Tibial nerve (tissue), 4 donors: Measurements from ENCODE around the gene PAK1IP1. TPM values are rescaled to one million over a fixed set of nuclear protein-coding genes. Genes with fewer than 3 reads are reported as not detected.
"Not testable (repeated sequence)": the region's sequence is repeated elsewhere in the genome, so short reads cannot be mapped to it uniquely, and the experiment has no call there.

Source experiments
- DNase-seq, 2 donors: peaks; one replicate each; pipeline ENCODE4 v3.0.0-alpha.2; 2019; ENCODE audit warnings: low spot score in 2 of 2
- H3K27ac ChIP-seq, 4 donors: fragments of 200-600 bp; sonication (generic) in 3 of 4; one replicate each; pipeline ENCODE4 v1.5.1; 2017 to 2019; ENCODE audit warnings: mild to moderate bottlenecking in 1 of 4
- H3K27me3 ChIP-seq, 2 donors: fragments of 200-600 bp; sonication (generic) in 1 of 2; one replicate each; pipeline versions ENCODE4 v1.5.1 to v1.6.0; 2017 to 2019
- H3K36me3 ChIP-seq, 3 donors: fragments of 200-600 bp; sonication (generic); one replicate each; pipeline ENCODE4 v1.5.1; 2018 to 2019
- H3K4me1 ChIP-seq, 4 donors: fragments of 200-600 bp; sonication (generic) in 3 of 4; one replicate each; pipeline ENCODE4 v1.5.1; 2017 to 2019
- H3K4me3 ChIP-seq, 4 donors: fragments of 200-600 bp; sonication (generic) in 3 of 4; one replicate each; pipeline ENCODE4 v1.5.1; 2017 to 2019; ENCODE audit warnings: mild to moderate bottlenecking in 1 of 4, moderate library complexity in 1 of 4
- H3K9me3 ChIP-seq, 4 donors: fragments of 200-600 bp; sonication (generic) in 3 of 4; one replicate each; pipeline ENCODE4 v1.5.1; 2017 to 2019
- CTCF ChIP-seq, 5 experiments: fragments of 200-600 bp in 3 of 5; fragments of 450-650 bp in 2 of 5; sonication (generic) in 3 of 5; IDR thresholded peaks; one replicate each; pipeline ENCODE4 v1.5.1; 2016 to 2019; ENCODE audit warnings: antibody characterized with exemption in 5 of 5, mild to moderate bottlenecking in 3 of 5, moderate library complexity in 2 of 5
- POLR2A ChIP-seq, 2 donors: fragments of 450-650 bp; IDR thresholded peaks; one replicate each; pipeline ENCODE4 v1.6.1; 2017; ENCODE audit warnings: antibody characterized with exemption in 2 of 2, mild to moderate bottlenecking in 2 of 2, moderate library complexity in 2 of 2
- WGBS, 2 donors: methylation state at CpG; one replicate each; pipeline ENCODE4 v1.1.5; 2018; 5-methylcytosine and 5-hydroxymethylcytosine counted together
- small RNA-seq: library from RNA; depleted of rRNA; stranded (forward); fragments of <200 nt; gene quantifications from one replicate; pipeline ENCODE3, GENCODE V24; 2016
- total RNA-seq, 4 donors: library from RNA; depleted of rRNA; stranded (reverse); fragments of >200 nt; gene quantifications; one replicate each; pipeline ENCODE4 v1.1.0, GENCODE V29; 2016

The PAK1IP1 gene
- total RNA-seq, 4 donors from 2014 or later: 6.5 to 21.0 (median 10.3) TPM

- Histone ChIP-seq H3K4me1 (peaks cover 9 to 36% (median 24%) of the 10 kb centered on the region in 4 donors), H3K27me3 (no peaks in the 10 kb centered on the region), H3K4me3 (no peak overlapping the region), H3K36me3 (peaks cover 0 to 49% (median 7%) of the 10 kb centered on the region in 3 donors), H3K9me3 (no peaks in the 10 kb centered on the region), H3K27ac (no peak overlapping the region)
- no peak for DNase-seq
- WGBS, 2 donors: 67 to 68% methylated on average over 2 of the region's 2 CpGs
- no peak for TF ChIP-seq POLR2A (IDR thresholded peaks at IDR 0.05)
- TF ChIP-seq CTCF (IDR thresholded peaks at IDR 0.05): no peak
Observed at GRCh38 chr6:10749734-10750133, 55.0 kb downstream of the PAK1IP1 start.

GRCh38 chr6:10750568-10750967, 55.8 kb downstream of the PAK1IP1 start:
- not testable (repeated sequence) for H3K9me3 ChIP-seq, H3K27ac ChIP-seq, H3K4me3 ChIP-seq, H3K27me3 ChIP-seq, DNase-seq
- 86 to 89% methylated on average over 6 of the region's 6 CpGs for WGBS, 2 donors
- Histone ChIP-seq H3K36me3 (peaks cover 0 to 52% (median 7%) of the 10 kb centered on the region in 3 donors), H3K4me1 (peaks cover 9 to 36% (median 24%) of the 10 kb centered on the region in 4 donors)

GRCh38 chr6:10751757-10752156, 57.0 kb downstream of the PAK1IP1 start:
- 66 to 82% methylated on average over 5 of the region's 5 CpGs for WGBS, 2 donors
- DNase-seq, H3K4me3 ChIP-seq, H3K9me3 ChIP-seq, H3K27me3 ChIP-seq, H3K27ac ChIP-seq: not testable (repeated sequence)
- Histone ChIP-seq H3K36me3 (peaks cover 0 to 61% (median 7%) of the 10 kb centered on the region in 3 donors), H3K4me1 (peaks cover 9 to 32% (median 24%) of the 10 kb centered on the region in 4 donors)

GRCh38 chr6:10756085-10756484, 61.3 kb downstream of the PAK1IP1 start:
- DNase-seq: no peak
- WGBS, 2 donors: 94% methylated on average over 1 of the region's 1 CpG
- Histone ChIP-seq H3K9me3 (no peaks in the 10 kb centered on the region), H3K36me3 (peaks cover 0 to 83% (median 7%) of the 10 kb centered on the region in 3 donors), H3K27ac (no peak overlapping the region), H3K4me3 (no peak overlapping the region), H3K4me1 (no peaks in the 10 kb centered on the region), H3K27me3 (no peaks in the 10 kb centered on the region)
- TF ChIP-seq POLR2A (IDR thresholded peaks at IDR 0.05) (no peak), CTCF (IDR thresholded peaks at IDR 0.05) (no peak)

Small RNA genes within 50 kb of the gene (small RNA-seq; reads per million reads assigned to genes)
- gene RF00019 (not detected), gene RNA5SP203 (not detected)

Other genes starting within 250 kb of the PAK1IP1 start
- gene GCNT2, start 173.6 kb upstream of the PAK1IP1 start, total RNA-seq: 1 to 10 TPM in 3 of 4 donors, under 1 TPM in 1; 0.78 to 3.5 (median 2.5) TPM
- gene C6orf52, start 356 bp upstream of the PAK1IP1 start, total RNA-seq: not detected
- 100 to 1,000 TPM in 3 of 4 donors, 10 to 100 TPM in 1; 87.9 to 136 (median 116) TPM for gene TMEM14C, start 28.1 kb downstream of the PAK1IP1 start, total RNA-seq
- 10 to 100 TPM; 50.0 to 76.3 (median 60.1) TPM for gene TMEM14B, start 52.8 kb downstream of the PAK1IP1 start, total RNA-seq
- under 1 TPM in 2 of 4 donors, not detected in 2; 0.59 to 0.90 TPM for gene MAK, start 143.6 kb downstream of the PAK1IP1 start, total RNA-seq
- gene GCM2, start 187.1 kb downstream of the PAK1IP1 start, total RNA-seq: not detected
- 1 to 10 TPM; 2.0 to 3.9 (median 3.5) TPM for gene SYCP2L, start 192.1 kb downstream of the PAK1IP1 start, total RNA-seq